H1 (cell line): ENCODE measurements around the gene RAET1G. TPM values are rescaled to one million over a fixed set of nuclear protein-coding genes. Genes with fewer than 3 reads are reported as not detected.
"Not testable (repeated sequence)": the region's sequence is repeated elsewhere in the genome, so short reads cannot be mapped to it uniquely, and the experiment has no call there.

Experiments
- CTCF ChIA-PET: fragments of 300-600 bp; sonication (Branson Sonifier 250); formaldehyde crosslinking; loops from one replicate; lab custom pipeline; 2021; ENCODE audit not compliant: partially characterized antibody; lab: Charles Lee
- POLR2A ChIA-PET: fragments of 300-600 bp; sonication (Branson Sonifier 250); formaldehyde crosslinking; loops from one replicate; lab custom pipeline; 2021; ENCODE audit warnings: inconsistent platforms; ENCODE audit not compliant: partially characterized antibody; lab: Charles Lee
- DNase-seq, 2 experiments: peaks; one replicate each; pipeline versions ENCODE4 v3.0.0 to v3.0.0-alpha.2; 2010 to 2022; ENCODE audit warnings: low spot score in 2 of 2, low read depth in 1 of 2, mixed read lengths in 1 of 2
- FAIRE-seq: peaks from 2 replicates; lab custom pipeline; 2011; peaks lifted over from hg19 to GRCh38; lab: Jason Lieb, UNC
- H2AFZ ChIP-seq: 2 replicates; pipeline ENCODE4 v1.8.1; 2012; ENCODE audit warnings: low read length, inconsistent platforms
- H2AK5ac ChIP-seq: 2 replicates; pipeline ENCODE4 v1.6.1; 2013; ENCODE audit warnings: low read depth, low read length
- H2BK120ac ChIP-seq: replicated peaks from 2 replicates; pipeline ENCODE3; 2013; ENCODE audit warnings: low read depth, low read length, inconsistent platforms
- H2BK12ac ChIP-seq: 2 replicates; pipeline ENCODE4 v1.6.1; 2013; ENCODE audit warnings: low read depth, low read length
- H2BK15ac ChIP-seq: 2 replicates; pipeline ENCODE4 v1.6.1; 2013; ENCODE audit warnings: low read length
- H2BK20ac ChIP-seq: 2 replicates; pipeline ENCODE4 v1.6.1; 2013; ENCODE audit warnings: low read length
- H2BK5ac ChIP-seq: 2 replicates; pipeline ENCODE4 v1.6.1; 2013; ENCODE audit warnings: low read depth, low read length
- H3K14ac ChIP-seq: 2 replicates; pipeline ENCODE4 v1.6.1; 2013; ENCODE audit warnings: inconsistent platforms; ENCODE audit not compliant: insufficient read length
- H3K18ac ChIP-seq: 2 replicates; pipeline ENCODE4 v1.6.1; 2013; ENCODE audit warnings: low read length; ENCODE audit errors: extremely low read depth
- H3K23ac ChIP-seq: 2 replicates; pipeline ENCODE4 v1.6.1; 2013; ENCODE audit warnings: inconsistent platforms; ENCODE audit not compliant: insufficient read length
- H3K23me2 ChIP-seq: 2 replicates; pipeline ENCODE4 v1.6.1; 2013; ENCODE audit warnings: low read depth, low read length
- H3K27ac ChIP-seq: 2 replicates; pipeline ENCODE4 v1.6.1; 2011; ENCODE audit warnings: low read depth, low read length, inconsistent platforms
- H3K27me3 ChIP-seq, 4 experiments: replicated peaks in 1 of 4; 1 replicate in 1 of 4; 2 replicates in 3 of 4; pipeline versions ENCODE4 v1.6.1 to v1.8.1; 2011 to 2013; ENCODE audit warnings: low read length in 3 of 4, mild to moderate bottlenecking in 3 of 4, inconsistent platforms in 2 of 4, mixed read lengths in 2 of 4, moderate library complexity in 1 of 4; ENCODE audit not compliant: control insufficient read depth in 3 of 4, insufficient read depth in 3 of 4; ENCODE audit errors: extremely low read depth in 1 of 4
- H3K36me3 ChIP-seq, 4 experiments: 2 replicates each; pipeline versions ENCODE4 v1.6.1 to v1.8.1; 2011 to 2013; ENCODE audit warnings: mild to moderate bottlenecking in 4 of 4, low read length in 3 of 4, moderate library complexity in 2 of 4, control low read depth in 1 of 4, inconsistent platforms in 1 of 4; ENCODE audit not compliant: insufficient read depth in 4 of 4, control insufficient read depth in 2 of 4
- H3K4ac ChIP-seq: replicated peaks from 2 replicates; pipeline ENCODE3; 2013; ENCODE audit warnings: low read length, low read depth, mixed read lengths, inconsistent platforms; ENCODE audit not compliant: insufficient read length
- H3K4me1 ChIP-seq, 4 experiments: replicated peaks in 1 of 4; 1 replicate in 1 of 4; 2 replicates in 3 of 4; pipeline versions ENCODE4 v1.6.1 to v1.8.1; 2011 to 2013; ENCODE audit warnings: low read length in 3 of 4, inconsistent platforms in 2 of 4, mixed read lengths in 1 of 4; ENCODE audit not compliant: insufficient read depth in 4 of 4, control insufficient read depth in 3 of 4
- H3K4me2 ChIP-seq, 2 experiments: 2 replicates each; pipeline versions ENCODE4 v1.6.1 to v1.8.1; 2011 to 2013; ENCODE audit warnings: low read depth in 2 of 2, low read length in 2 of 2, control low read depth in 1 of 2, inconsistent platforms in 1 of 2, mild to moderate bottlenecking in 1 of 2; ENCODE audit not compliant: insufficient read depth in 1 of 2
- H3K4me3 ChIP-seq, 4 experiments: fragments of 200-600, 300-600 bp in 1 of 4; sonication (generic), shearing (Covaris generic), sonication (Bioruptor Twin) in 1 of 4; 2 replicates each; pipeline versions ENCODE4 v1.5.1 to v1.8.1; 2011 to 2016; ENCODE audit warnings: low read length in 4 of 4, low read depth in 3 of 4, control low read depth in 2 of 4, inconsistent platforms in 2 of 4, mild to moderate bottlenecking in 2 of 4, mixed read lengths in 1 of 4, moderate library complexity in 1 of 4; ENCODE audit not compliant: insufficient read depth in 2 of 4; ENCODE audit errors: extremely low read depth in 1 of 4
- H3K56ac ChIP-seq: replicated peaks from 2 replicates; pipeline ENCODE3; 2013; ENCODE audit warnings: low read depth, mild to moderate bottlenecking, mixed read lengths, low read length, inconsistent platforms; ENCODE audit not compliant: insufficient read length
- H3K79me1 ChIP-seq: 2 replicates; pipeline ENCODE4 v1.6.1; 2013; ENCODE audit warnings: low read depth, low read length, control low read depth
- H3K79me2 ChIP-seq, 2 experiments: 2 replicates each; pipeline versions ENCODE4 v1.6.1 to v1.8.1; 2012 to 2013; ENCODE audit warnings: low read length in 2 of 2, mild to moderate bottlenecking in 2 of 2, inconsistent platforms in 1 of 2; ENCODE audit not compliant: insufficient read depth in 2 of 2, control insufficient read depth in 1 of 2
- H3K9ac ChIP-seq, 4 experiments: replicated peaks in 1 of 4; 1 replicate in 1 of 4; 2 replicates in 3 of 4; pipeline versions ENCODE4 v1.6.1 to v1.8.1; 2011 to 2013; ENCODE audit warnings: low read depth in 3 of 4, low read length in 3 of 4, control low read depth in 2 of 4, mild to moderate bottlenecking in 2 of 4, moderate library complexity in 2 of 4, inconsistent platforms in 1 of 4; ENCODE audit errors: extremely low read depth in 1 of 4
- H3K9me3 ChIP-seq, 2 experiments: 2 replicates each; pipeline versions ENCODE4 v1.6.1 to v1.8.1; 2012 to 2013; ENCODE audit warnings: mild to moderate bottlenecking in 2 of 2, moderate library complexity in 2 of 2, control low read depth in 1 of 2, inconsistent platforms in 1 of 2, low read depth in 1 of 2, low read length in 1 of 2, mixed read lengths in 1 of 2; ENCODE audit not compliant: insufficient read depth in 2 of 2
- H4K20me1 ChIP-seq, 2 experiments: replicated peaks in 1 of 2; 2 replicates each; pipeline versions ENCODE3 to v1.8.1; 2011 to 2013; ENCODE audit warnings: inconsistent platforms in 2 of 2, low read length in 2 of 2, mild to moderate bottlenecking in 1 of 2; ENCODE audit not compliant: insufficient read depth in 2 of 2, control insufficient read depth in 1 of 2
- H4K5ac ChIP-seq: 2 replicates; pipeline ENCODE4 v1.6.1; 2013; ENCODE audit warnings: low read length, low read depth, mixed read lengths, inconsistent platforms; ENCODE audit not compliant: insufficient read length
- H4K8ac ChIP-seq: 2 replicates; pipeline ENCODE4 v1.8.0; 2013; ENCODE audit warnings: mild to moderate bottlenecking, moderate library complexity, low read length, inconsistent platforms; ENCODE audit not compliant: insufficient read depth; ENCODE audit errors: extremely low read depth
- H4K91ac ChIP-seq: replicated peaks from 2 replicates; pipeline ENCODE3; 2013; ENCODE audit warnings: low read length, mixed read lengths, inconsistent platforms; ENCODE audit not compliant: insufficient read length
- WGBS, 2 experiments: shearing (Covaris generic) in 1 of 2; methylation state at CpG; one replicate each; pipeline versions ENCODE4 v1.1.6 to v1.1.7; 2013 to 2015; ENCODE audit warnings: low lambda C conversion rate in 2 of 2, mixed read lengths in 2 of 2, inconsistent platforms in 1 of 2, low coverage in 1 of 2, missing lambda C conversion rate in 1 of 2; ENCODE audit not compliant: insufficient replicate concordance in 2 of 2, insufficient coverage in 1 of 2, insufficient read length in 1 of 2; ENCODE audit errors: extremely low coverage in 1 of 2, missing lambda C conversion rate in 1 of 2; 5-methylcytosine and 5-hydroxymethylcytosine counted together
- polyA plus RNA-seq, 7 experiments: library from polyadenylated mRNA; depleted of rRNA in 3 of 7; stranded (reverse) in 5 of 7; unstranded in 2 of 7; fragments of >200 nt in 5 of 7; fragments of 200-250 nt in 2 of 7; gene quantifications; 1 replicate in 5 of 7; 2 replicates in 1 of 7; 4 replicates in 1 of 7; pipeline versions ENCODE4 v1.2.1 to v1.2.3, GENCODE V29; 2011 to 2013; ENCODE audit warnings: missing spikeins in 2 of 7, mixed read lengths in 2 of 7
- total RNA-seq: library from RNA; stranded (reverse); fragmentation: NEBNext Ultra II Directional; extraction: Animal tissue kit (Norgen Biotek cat#: 25700); gene quantifications from 2 replicates; pipeline ENCODE4 v1.2.1, GENCODE V29; 2021

The RAET1G gene
- total and polyA plus RNA-seq, 2 of the 8 experiments (the other 6 are each of a cell fraction or from before 2014, with no cell fraction given): 0.08 TPM; not detected in 1

DNA sequence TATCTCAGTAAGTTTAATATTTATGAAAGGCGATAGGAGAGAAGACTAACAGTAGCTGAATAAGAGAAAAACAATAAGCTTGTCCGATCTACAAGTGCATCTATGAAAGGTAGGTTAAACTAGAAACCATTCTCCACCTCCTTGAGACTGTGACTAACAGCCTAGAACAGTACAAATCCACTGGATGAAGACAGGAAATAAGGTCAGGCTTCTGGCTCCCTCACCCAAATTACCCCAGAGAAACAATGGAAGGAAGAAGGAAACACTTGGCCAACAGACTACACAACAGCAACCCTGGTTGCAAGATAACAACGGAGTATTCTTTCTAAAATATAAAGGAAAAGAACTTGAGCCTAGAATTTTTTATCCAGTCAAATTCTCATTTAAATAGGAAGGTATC lies 35.2 kb upstream of the RAET1G start:
- H4K8ac ChIP-seq, H3K27ac ChIP-seq, H4K20me1 ChIP-seq, H2BK5ac ChIP-seq, H3K18ac ChIP-seq, H3K23ac ChIP-seq, H4K91ac ChIP-seq, H3K23me2 ChIP-seq, H3K56ac ChIP-seq, H3K9ac ChIP-seq, H3K36me3 ChIP-seq, H3K79me1 ChIP-seq, H2BK12ac ChIP-seq, H2BK15ac ChIP-seq, H2AFZ ChIP-seq, H3K4me1 ChIP-seq, H3K4me2 ChIP-seq, POLR2A ChIA-PET, H3K79me2 ChIP-seq, H4K5ac ChIP-seq, H2BK120ac ChIP-seq, FAIRE-seq, H3K4me3 ChIP-seq, H3K9me3 ChIP-seq, H2BK20ac ChIP-seq, H2AK5ac ChIP-seq, H3K14ac ChIP-seq, DNase-seq, H3K4ac ChIP-seq: not testable (repeated sequence)
- peaks cover 30 to 78% (median 58%) of the 10 kb centered on the region in 4 experiments for H3K27me3 ChIP-seq
- WGBS, 2 experiments: 72% methylated on average over 3 of the region's 3 CpGs; no CpG with 5 or more reads in 1 of the 2 experiments
- CTCF ChIA-PET: interaction anchor here (0.6 to 2.0 kb wide), 3 partner anchors 22 to 95 kb away, joined by 3 to 4 read pairs (median 4); no protein-coding TSS in a partner anchor
